GM19463 (cell line): ENCODE data around the gene PAF1.

Experiments used
- ATAC-seq: cut with Tn5 transposase; IDR thresholded peaks from one replicate; pipeline ENCODE4 v1.9.1; 2021; ENCODE audit warnings: mild to moderate bottlenecking, moderate library complexity; ENCODE audit not compliant: unreplicated experiment

PAF1 gene

DNA sequence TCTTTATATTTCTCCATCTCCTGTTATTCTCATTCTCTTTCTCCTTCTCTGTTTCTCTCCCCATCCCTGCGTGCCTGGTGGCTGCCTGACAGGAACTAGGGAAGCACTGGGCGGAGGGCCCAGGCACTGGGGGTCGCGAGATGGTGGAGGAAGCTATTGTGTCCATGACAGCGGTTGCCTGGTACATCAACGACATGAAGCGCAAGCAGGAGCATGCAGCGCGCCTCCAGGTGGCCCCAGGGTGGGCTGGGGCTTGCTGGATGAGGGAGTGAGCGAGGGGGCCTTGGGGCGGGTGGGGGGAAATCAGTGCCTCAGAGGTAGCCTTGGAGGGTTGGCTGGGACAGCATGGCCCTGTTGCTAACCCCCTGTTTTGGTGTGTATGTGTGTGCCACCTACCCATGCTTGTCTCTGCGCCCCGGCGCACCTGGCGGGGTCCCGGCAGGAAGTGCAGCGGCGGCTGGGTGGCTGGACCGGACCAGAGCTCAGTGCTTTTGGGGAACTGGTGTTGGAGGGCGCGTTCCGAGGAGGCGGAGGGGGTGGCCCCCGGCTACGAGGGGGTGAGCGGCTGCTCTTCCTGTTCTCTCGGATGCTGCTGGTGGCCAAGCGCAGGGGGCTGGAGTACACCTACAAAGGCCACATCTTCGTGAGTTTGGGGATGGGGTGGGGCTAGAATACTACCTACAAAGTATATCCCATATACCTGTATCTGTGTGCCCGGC, 26.7 kb upstream of the PAF1 start:
- ATAC-seq: no peak

DNA sequence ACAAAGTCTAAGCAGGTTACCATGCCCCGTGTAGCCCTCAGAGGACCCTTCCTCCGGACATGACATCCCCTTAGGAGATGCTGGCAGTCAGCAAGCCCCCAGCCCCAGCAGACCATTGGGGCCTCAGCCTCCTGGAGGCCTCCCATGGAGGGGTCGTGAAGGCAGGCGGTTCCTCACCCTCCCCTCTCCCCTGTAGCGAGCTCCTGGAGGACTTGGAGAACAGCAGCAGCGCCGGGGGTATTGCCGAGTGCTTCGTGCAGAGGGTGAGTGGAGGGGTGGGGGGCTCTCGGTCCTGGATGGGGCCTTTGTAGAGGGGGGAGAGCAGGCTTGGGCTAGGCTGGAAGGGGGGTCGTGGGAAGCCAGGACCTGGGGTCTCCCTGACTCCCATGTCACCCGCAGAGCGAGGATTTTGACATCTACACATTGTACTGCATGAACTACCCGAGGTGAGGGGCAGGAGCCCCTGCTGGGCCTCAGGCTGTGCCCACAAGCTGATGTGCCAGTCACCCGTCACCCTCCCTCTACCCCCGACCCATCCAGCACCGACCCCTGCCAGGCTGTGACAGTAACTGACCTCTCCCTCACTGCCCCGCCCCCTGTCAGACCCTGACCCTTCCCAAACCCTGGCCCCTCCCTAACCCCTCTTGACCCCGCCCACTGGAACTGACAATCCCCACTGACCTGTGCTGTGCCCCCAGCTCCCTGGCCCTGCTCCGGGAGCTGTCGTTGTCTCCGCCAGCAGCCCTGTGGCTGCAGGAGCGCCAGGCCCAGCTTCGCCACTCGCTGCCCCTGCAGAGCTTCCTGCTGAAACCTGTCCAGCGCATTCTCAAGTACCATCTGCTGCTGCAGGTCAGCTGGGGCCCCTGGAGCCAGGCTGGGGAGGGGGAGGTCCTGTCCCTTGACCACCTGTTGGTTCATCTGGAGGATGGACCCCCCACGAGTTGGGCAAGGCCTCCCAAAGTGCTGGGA, 25.5 kb upstream of the PAF1 start:
- no peak for ATAC-seq

DNA sequence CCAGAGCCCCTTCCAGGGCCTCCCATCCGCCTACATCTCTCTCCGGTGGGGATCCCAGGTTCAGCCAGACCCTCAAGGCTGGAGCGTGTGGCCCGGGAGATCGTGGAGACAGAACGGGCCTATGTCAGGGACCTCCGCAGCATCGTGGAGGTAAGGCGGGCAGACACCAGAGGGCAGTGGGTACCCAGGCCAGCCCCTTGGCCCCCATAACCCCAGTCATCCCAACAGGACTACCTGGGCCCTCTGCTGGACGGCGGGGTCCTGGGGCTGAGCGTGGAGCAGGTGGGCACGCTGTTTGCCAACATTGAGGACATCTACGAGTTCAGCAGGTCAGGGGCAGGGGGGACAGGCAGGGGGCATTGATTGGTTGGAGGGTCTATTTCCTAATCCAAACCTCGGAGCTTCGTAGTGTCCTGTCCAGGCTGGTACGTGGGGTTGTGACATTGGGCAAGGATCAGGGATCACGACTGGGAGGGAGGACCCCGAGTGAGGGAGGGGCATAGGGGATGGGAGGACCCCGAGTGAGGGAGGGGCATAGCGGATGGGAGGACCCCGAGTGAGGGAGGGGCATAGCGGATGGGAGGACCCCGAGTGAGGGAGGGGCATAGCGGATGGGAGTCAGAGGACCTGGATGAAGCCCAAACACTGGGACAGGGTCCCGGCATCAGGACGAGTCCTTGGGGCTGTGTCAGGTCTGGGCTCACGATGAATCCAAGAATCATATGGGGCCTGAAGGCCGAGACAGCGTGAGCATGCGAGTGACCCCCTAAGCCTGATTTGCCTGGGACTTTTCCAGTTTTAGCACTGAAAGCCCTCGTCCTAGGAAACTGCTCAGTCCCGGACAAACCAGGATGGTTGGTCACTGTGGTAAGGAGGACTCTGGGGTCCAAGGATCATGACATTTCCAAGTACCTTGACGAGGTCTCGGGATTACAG, 24.5 kb upstream of the PAF1 start:
- no peak for ATAC-seq

DNA sequence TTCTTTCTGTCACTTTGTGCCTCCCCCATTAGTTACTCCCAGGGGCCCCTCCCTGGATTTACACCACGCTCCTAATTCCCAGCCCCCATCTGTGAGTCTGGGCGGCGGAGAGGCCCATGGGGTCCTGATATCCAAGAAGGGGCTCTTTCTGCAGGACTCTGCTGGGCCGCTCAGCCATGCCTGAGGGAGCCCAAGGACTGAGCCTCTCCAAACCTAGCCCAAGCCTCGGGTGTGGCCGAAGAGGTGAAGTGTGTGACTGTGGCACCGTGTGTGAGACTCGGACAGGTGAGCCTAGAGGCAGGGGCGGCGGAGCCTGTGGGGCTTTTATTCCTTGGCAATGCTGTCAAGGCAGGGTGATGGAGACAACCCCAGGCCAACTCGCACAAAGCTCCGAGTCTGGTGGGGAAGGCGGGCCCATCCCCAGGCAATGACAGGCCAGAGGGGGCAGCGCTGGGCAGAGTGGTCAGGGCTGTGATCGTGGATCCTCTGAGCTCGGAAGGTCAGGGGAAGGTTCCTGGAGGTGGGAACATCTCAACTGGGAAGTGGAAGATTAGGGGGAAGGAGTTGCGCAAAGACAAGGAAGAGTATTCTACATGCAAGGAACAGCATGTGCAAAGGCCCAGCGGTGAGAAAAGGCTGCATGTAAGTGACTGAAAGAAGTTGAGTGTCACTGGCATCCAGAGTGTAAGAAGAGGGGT, 23.2 kb upstream of the PAF1 start:
- no peak for ATAC-seq

DNA sequence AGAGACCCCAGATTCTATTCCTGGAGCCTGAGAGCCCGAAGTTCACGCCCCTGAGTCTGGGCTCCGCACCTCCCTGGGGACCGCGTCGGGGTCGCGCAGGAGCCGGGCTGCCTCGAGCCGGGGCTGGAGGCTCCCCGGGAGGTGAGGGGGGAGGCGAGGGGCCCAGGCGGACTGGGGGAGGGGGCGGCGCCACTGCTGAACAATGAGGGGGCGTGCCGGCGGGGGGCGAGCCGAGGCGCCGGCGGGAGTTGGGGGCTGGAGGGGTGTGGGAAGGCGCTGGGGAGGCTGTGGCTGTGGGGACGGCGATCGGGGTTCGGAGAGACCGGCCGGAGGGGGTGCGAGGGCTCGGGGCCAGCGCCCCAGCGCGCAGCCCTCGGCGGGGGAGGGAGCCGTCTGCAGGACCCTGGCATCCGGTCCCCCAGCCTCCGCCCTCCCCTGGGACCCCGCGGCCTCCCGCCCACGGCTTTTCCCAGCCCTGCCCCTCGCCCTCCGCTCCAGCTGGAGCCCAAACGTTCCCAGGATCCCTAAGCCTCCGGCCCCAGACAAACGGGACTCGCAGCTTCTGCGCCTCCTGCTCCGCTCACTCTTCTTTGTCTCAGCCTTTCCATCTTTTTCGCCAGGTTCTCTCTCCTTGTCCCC, 22.5 kb upstream of the PAF1 start:
- no peak for ATAC-seq

DNA sequence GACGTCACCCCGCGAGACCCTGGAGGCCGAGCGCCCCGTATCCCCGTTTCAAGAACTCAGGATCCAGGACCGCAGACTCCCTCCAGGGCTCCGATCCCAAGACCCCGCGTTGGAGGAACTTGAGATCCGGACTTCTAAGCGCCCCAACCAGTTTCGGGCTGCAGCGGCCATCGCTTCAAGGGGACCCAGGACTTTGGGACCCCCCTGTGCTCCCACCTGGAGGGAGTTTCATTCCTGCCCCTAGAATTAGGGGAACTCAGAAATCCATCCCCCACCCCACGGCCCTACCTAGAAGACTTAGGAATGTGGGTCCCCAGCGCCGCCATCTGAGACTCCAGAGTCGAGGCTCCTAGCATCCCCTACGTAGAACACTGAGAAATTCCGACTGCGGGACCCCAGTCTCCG, 22.0 kb upstream of the PAF1 start:
- ATAC-seq: no peak

DNA sequence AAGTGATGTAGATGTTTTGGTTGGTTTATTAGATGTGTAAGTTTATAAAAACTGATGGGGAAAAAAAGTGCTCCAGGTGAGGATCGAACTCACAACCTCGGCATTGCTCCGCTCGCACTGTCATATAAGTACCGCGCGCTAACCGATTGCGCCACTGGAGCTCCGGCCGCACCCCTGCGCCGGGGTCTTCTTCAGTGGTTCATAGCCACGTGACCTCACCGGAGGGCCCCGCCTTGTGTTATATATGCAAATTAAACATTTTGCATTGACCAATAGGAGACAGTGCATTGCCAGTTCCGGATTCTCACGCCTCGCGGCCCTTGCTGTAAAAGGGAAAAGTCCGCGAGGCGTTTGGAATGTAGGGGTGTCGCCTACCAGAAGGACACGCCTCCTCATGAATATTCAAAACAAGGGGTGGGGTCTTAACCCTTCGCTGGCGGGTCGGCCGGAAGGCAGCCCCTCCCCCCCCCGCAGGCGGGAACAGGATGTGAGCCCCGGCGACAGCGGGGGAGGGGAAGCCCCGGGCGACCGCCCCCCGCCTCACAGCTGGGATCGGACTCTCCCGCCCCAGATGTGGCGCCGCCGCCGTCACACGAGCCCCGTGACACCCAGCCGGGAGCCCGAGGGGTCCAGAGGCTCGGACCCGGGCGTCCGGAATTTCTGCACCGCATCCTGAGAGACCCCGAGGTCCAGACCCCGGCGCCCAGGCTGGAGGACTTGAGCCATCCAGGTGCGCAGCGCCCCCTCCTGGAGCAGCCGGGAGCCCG, 21.4 kb upstream of the PAF1 start, which contains the start of gene PLEKHG2:
Gene PLEKHG2, plus strand, starts transcription at position 570 of the 767 bp plus-strand sequence. CDS start 1,418 bp downstream, outside the sequence.
- peak; percentile 45 for ATAC-seq

DNA sequence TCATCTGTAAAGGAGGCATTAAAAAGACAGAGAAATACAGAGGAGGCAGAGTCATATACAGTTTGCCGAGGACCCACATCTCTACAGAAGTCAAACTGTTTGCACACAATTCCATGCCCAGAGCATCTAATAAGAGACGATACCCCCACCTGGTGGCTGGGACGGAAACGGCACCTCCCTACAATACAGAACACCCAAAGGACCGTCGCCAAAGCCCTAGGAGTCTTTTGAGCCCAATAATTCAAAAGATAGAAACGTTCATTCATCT, 20.9 kb upstream of the PAF1 start:
- ATAC-seq: peak; percentile 13

DNA sequence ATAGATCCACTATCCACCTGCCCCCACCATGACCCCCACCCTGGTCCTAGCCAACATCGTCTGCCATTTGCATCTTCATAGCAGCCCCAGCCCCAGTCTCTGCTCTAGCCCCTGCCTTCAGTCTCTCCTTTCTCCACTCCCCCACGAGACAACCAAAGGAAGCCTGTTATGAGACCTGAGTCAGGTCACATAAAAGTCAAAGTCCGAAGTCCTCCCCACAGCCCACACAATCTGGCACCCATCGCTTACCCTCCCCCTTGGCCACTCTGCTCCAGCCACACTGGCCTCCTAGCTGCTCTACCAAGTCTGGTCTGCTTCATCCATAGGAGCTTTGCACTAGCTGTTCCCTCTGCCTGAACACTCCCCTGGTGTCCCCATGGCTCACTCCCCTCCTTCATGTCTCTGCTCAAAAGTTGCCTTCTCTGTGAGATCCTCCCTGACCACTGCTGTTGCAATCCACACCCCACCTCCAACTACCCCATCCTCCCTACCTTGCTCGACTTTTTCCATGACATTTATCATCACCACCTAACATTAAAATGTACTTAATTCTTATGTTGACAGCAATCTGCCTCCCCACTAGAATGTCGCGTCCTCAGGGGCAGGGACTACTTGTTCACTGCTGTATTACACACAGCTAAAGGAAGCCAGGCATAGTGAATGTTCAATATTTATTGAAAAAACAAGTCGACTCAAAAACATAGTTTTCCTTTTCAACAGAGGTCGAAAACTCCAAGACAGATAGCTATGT, 20.4 kb upstream of the PAF1 start:
- no peak for ATAC-seq

DNA sequence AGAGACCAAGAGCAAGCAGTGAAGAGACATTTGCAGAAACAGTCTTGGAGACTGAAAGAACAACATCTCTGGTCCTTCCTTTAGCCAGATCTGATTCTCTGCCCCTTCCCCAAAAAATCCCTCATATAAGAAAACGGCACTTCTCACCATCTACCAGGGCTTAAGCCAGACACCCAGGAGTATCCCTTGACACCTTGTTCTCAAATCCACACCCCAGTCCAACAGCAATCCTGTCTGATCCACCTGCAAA, 19.9 kb upstream of the PAF1 start:
- ATAC-seq: no peak

DNA sequence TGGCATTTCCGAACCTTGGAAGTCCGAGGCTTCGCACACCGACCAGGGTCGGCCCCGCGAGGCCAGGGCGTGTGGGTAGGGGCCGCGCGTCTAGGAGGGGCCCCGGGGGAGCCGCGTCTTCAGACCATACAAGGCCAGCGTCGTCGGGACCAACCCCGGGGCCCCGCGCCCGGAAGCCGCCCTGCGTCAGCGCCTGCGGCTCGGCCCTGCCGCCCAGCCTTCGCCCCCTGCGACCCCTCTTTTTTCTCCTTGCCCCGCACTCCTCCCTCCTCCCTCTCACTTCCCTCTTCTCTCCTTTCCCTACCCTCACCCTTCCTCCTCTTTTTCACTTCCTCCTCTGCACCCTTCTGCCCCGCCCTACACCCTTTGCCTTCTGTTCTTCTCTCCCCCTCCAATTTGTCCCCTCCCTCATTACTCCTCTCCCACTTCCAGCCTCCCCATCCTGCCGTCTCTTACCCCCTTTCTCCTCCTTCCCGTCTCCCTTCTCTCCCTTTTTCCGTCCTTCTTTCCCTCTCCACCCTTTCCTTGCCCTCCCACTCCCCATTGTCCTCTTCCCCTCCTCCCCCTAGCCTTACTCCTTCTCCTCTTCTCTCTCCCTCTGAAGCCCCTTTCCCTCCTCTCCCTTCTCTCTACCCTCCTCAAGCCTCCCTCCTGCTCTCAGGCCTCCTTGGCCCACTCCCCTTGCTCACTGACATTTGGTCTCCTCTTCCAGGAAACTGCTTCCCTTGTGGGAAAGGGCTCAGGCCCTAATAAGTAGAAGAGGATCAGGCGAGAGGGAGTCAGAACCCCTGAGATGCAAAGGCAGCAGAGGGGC, 19.3 kb upstream of the PAF1 start:
- ATAC-seq: no peak

DNA sequence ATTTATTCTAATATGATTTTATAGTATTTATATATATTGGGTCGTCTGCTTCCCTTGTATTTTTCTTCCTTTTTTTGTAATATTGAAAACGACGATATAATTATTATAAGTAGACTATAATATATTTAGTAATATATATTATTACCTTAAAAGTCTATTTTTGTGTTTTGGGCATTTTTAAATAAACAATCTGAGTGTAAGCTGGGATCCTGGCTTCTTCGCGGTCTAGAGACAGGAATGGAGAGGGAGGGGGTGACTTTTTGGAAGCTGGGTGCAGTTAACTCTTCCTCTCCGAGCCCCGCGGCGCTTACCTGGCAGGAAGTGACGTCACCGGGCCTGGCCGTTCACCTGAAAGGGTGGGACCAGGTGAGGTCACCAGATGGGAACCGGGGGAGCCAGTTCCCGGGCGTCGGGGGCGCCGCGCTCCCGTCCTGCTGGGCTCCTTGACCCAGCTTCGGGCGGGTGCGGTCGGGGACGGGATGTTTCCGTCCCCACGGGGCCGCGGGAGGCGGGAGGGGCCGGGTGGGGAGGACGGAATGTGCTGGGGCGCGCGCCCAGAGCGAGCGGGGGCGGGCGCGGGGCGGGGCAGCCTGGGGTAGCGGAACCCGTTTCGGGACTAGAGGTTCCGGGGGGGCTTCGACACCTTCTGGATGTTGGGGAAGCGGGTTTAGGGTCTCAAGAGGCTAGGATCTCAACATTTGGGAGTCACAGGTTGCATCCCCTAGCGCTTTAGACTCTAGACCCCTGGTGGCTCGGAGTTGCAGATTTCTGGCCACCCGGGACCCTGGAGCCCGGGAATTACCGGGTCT, 18.5 kb upstream of the PAF1 start:
- no peak for ATAC-seq

DNA sequence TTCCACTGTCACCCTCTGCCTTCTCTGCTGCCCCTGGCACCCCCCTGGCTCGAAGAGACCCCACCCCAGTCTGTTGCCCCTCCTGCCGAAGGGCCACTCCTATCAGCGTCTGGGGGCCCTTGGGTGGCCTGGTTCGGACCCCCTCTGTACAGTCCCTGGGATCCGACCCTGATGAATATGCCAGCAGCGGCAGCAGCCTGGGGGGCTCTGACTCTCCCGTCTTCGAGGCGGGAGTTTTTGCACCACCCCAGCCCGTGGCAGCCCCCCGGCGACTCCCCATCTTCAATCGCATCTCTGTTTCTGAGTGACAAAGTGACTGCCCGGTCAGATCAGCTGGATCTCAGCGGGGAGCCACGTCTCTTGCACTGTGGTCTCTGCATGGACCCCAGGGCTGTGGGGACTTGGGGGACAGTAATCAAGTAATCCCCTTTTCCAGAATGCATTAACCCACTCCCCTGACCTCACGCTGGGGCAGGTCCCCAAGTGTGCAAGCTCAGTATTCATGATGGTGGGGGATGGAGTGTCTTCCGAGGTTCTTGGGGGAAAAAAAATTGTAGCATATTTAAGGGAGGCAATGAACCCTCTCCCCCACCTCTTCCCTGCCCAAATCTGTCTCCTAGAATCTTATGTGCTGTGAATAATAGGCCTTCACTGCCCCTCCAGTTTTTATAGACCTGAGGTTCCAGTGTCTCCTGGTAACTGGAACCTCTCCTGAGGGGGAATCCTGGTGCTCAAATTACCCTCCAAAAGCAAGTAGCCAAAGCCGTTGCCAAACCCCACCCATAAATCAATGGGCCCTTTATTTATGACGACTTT, 17.7 kb upstream of the PAF1 start:
- no peak for ATAC-seq

DNA sequence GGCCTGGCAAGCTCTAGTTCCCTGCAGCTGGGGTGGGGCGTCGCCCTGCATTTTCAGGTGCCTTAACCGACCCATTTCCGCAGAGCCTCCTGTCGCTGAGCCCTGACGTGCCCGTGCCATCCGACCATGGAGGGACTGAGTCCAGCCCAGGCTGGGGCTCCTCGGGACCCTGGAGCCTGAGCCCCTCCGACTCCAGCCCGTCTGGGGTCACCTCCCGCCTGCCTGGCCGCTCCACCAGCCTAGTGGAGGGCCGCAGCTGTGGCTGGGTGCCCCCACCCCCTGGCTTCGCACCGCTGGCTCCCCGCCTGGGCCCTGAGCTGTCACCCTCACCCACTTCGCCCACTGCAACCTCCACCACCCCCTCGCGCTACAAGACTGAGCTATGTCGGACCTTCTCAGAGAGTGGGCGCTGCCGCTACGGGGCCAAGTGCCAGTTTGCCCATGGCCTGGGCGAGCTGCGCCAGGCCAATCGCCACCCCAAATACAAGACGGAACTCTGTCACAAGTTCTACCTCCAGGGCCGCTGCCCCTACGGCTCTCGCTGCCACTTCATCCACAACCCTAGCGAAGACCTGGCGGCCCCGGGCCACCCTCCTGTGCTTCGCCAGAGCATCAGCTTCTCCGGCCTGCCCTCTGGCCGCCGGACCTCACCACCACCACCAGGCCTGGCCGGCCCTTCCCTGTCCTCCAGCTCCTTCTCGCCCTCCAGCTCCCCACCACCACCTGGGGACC, 16.9 kb upstream of the PAF1 start:
- no peak for ATAC-seq

DNA sequence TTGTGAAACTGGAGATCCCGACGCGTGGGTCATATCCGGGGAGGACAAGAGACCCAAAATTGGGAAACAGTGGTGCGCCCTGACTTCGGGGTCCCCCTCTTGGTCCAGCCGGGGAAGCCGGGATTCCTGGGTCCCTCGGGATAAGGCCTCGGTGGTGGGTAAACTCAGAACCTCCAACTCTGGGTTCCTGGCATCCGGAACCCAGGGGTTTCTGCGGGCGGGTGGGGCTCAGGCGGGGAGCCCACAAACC, 16.4 kb upstream of the PAF1 start:
- no peak for ATAC-seq
